VCaP (cell line): ENCODE results near the gene SPTY2D1.

Experiments used
- H3K27ac ChIP-seq: fragments of 450-650 bp; 2 replicates; pipeline ENCODE4 v1.5.1; 2017
- CTCF ChIP-seq: fragments of 450-650 bp; conservative IDR thresholded peaks from 2 replicates; pipeline ENCODE4 v1.5.1; 2017; ENCODE audit warnings: mild to moderate bottlenecking, moderate library complexity

SPTY2D1 gene

GRCh38 chr11:18575361-18575760 is 58.8 kb downstream of the SPTY2D1 start:
- H3K27ac ChIP-seq = peak overlapping the region; percentile 57
- no peak for TF ChIP-seq CTCF

- no peak for TF ChIP-seq CTCF
- no peak overlapping the region for H3K27ac ChIP-seq
These were observed 67.1 kb downstream of the SPTY2D1 start for GRCh38 chr11:18567081-18567480.

- no peak overlapping the region for H3K27ac ChIP-seq
- no peak for TF ChIP-seq CTCF
These were observed 67.7 kb downstream of the SPTY2D1 start for GRCh38 chr11:18566406-18566805.

GRCh38 chr11:18564149-18564548 is 70.0 kb downstream of the SPTY2D1 start:
- H3K27ac ChIP-seq = no peak overlapping the region
- no peak for TF ChIP-seq CTCF

GRCh38 chr11:18563090-18563730 is 70.9 kb downstream of the SPTY2D1 start:
- no peak for TF ChIP-seq CTCF

More at GRCh38 chr11:18563090-18563730, 70.9 kb downstream of the SPTY2D1 start:
- H3K27ac ChIP-seq = no peak overlapping the region
